Kasumi-1 (cell line): ENCODE results near the gene UBA1.

Experiments
- DNase-seq, 2 experiments: peaks; one replicate each; lab custom pipeline; 2025; lab: John Stamatoyannopoulos, UW

Gene UBA1

GRCh38 chrX:47187106-47187677, 6.4 kb upstream of the UBA1 start:
- DNase-seq = no peak

GRCh38 chrX:47189906-47190305, 3.7 kb upstream of the UBA1 start:
- no peak for DNase-seq

- peak; percentile 86 to 88 for DNase-seq
Observed at GRCh38 chrX:47190445-47191269, 3.0 kb upstream of the UBA1 start.

- peak in 1 of 2 experiments; percentile 5 for DNase-seq
Observed at GRCh38 chrX:47191331-47191730, 2.3 kb upstream of the UBA1 start.

GRCh38 chrX:47191806-47192401, 1.7 kb upstream of the UBA1 start:
- DNase-seq = peak; percentile 13 to 18

GRCh38 chrX:47194194-47194787, 662 bp downstream of the UBA1 start:
- DNase-seq = no peak

GRCh38 chrX:47196098-47196497, 2.5 kb downstream of the UBA1 start:
- no peak for DNase-seq

- no peak for DNase-seq
Observed at GRCh38 chrX:47197526-47197925, 3.9 kb downstream of the UBA1 start.

GRCh38 chrX:47198026-47198686, 4.5 kb downstream of the UBA1 start:
- no peak for DNase-seq

- no peak for DNase-seq
Observed at GRCh38 chrX:47198687-47199080, 5.1 kb downstream of the UBA1 start.

GRCh38 chrX:47199286-47199685, 5.7 kb downstream of the UBA1 start:
- no peak for DNase-seq

GRCh38 chrX:47200385-47201150, 6.9 kb downstream of the UBA1 start:
- no peak for DNase-seq

GRCh38 chrX:47201345-47201944, 7.8 kb downstream of the UBA1 start:
- no peak for DNase-seq

- no peak for DNase-seq
Observed at GRCh38 chrX:47202316-47202715, 8.7 kb downstream of the UBA1 start.

GRCh38 chrX:47202877-47203276, 9.2 kb downstream of the UBA1 start:
- DNase-seq = no peak

- DNase-seq = no peak
Observed at GRCh38 chrX:47204970-47205369, 11.3 kb downstream of the UBA1 start.

GRCh38 chrX:47206316-47206715, 12.7 kb downstream of the UBA1 start:
- DNase-seq = no peak

GRCh38 chrX:47208108-47208507, 14.5 kb downstream of the UBA1 start:
- no peak for DNase-seq

- DNase-seq = no peak
Observed at GRCh38 chrX:47209508-47210238, 16.0 kb downstream of the UBA1 start.

GRCh38 chrX:47210661-47211425, 17.2 kb downstream of the UBA1 start:
- no peak for DNase-seq
